Naive thymus-derived CD4-positive, alpha-beta T cell (primary cell): ENCODE data around the gene PRR7. TPM values are rescaled to one million over a fixed set of nuclear protein-coding genes. Genes with fewer than 3 reads are reported as not detected.

ENCODE experiments used
- ATAC-seq: fragments of 150-1000 bp; cut with Tn5 transposase; 2 replicates; pipeline ENCODE4 v1.10.0; 2021; ENCODE audit warnings: mild to moderate bottlenecking, moderate library complexity
- CTCF ChIA-PET: fragments of 350-600 bp; sonication (Branson Sonifier 250); formaldehyde crosslinking; loops from one replicate; lab custom pipeline; 2021; ENCODE audit warnings: antibody characterized with exemption; lab: Charles Lee
- POLR2A ChIA-PET: fragments of 350-600 bp; sonication (Branson Sonifier 250); formaldehyde crosslinking; loops from one replicate; lab custom pipeline; 2021; ENCODE audit warnings: antibody characterized with exemption, inconsistent platforms; lab: Charles Lee
- DNase-seq, 9 donors: peaks; one replicate each; pipeline versions ENCODE4 v3.0.0 to v3.0.0-alpha.2; 2020 to 2022; ENCODE audit warnings: mixed read lengths in 1 of 9
- H3K27ac ChIP-seq: one replicate; pipeline ENCODE4 v1.7.0; 2013; ENCODE audit warnings: mild to moderate bottlenecking, low read depth, low read length, moderate library complexity
- H3K27me3 ChIP-seq, 2 donors: one replicate each; pipeline ENCODE4 v1.7.0; 2013; ENCODE audit warnings: low read length in 2 of 2, mild to moderate bottlenecking in 2 of 2, moderate library complexity in 2 of 2; ENCODE audit not compliant: control insufficient read depth in 2 of 2, insufficient read depth in 2 of 2
- H3K36me3 ChIP-seq, 3 experiments: 1 replicate in 2 of 3; 2 replicates in 1 of 3; pipeline ENCODE4 v1.7.0; 2013; ENCODE audit warnings: low read length in 3 of 3, mild to moderate bottlenecking in 3 of 3, moderate library complexity in 1 of 3; ENCODE audit not compliant: insufficient read depth in 3 of 3, control insufficient read depth in 2 of 3
- H3K4me1 ChIP-seq, 2 donors: one replicate each; pipeline ENCODE4 v1.7.0; 2013; ENCODE audit warnings: low read length in 2 of 2, mild to moderate bottlenecking in 2 of 2, moderate library complexity in 1 of 2; ENCODE audit not compliant: control insufficient read depth in 2 of 2, insufficient read depth in 2 of 2
- H3K4me3 ChIP-seq: 2 replicates; pipeline ENCODE4 v1.7.0; 2013; ENCODE audit warnings: mild to moderate bottlenecking, low read length
- H3K9me3 ChIP-seq, 3 experiments: 1 replicate in 2 of 3; 2 replicates in 1 of 3; pipeline ENCODE4 v1.7.0; 2013; ENCODE audit warnings: low read length in 3 of 3; ENCODE audit not compliant: control insufficient read depth in 2 of 3
- H3K27ac Mint-ChIP-seq, 9 donors: one replicate each; pipeline ENCODE4 v1.8.0; 2020 to 2022; ENCODE audit warnings: mixed read lengths in 9 of 9, mild to moderate bottlenecking in 8 of 9, moderate library complexity in 5 of 9, inconsistent platforms in 2 of 9
- H3K27me3 Mint-ChIP-seq, 5 donors: one replicate each; pipeline ENCODE4 v1.8.0; 2021 to 2022; ENCODE audit warnings: mixed read lengths in 5 of 5, mild to moderate bottlenecking in 1 of 5
- H3K36me3 Mint-ChIP-seq, 5 donors: one replicate each; pipeline ENCODE4 v1.8.0; 2020 to 2022; ENCODE audit warnings: mixed read lengths in 5 of 5, mild to moderate bottlenecking in 3 of 5, inconsistent platforms in 1 of 5
- H3K4me1 Mint-ChIP-seq, 7 donors: one replicate each; pipeline ENCODE4 v1.8.0; 2020 to 2022; ENCODE audit warnings: mixed read lengths in 7 of 7, mild to moderate bottlenecking in 3 of 7, inconsistent platforms in 1 of 7
- H3K4me3 Mint-ChIP-seq, 10 donors: one replicate each; pipeline ENCODE4 v1.8.0; 2020 to 2022; ENCODE audit warnings: mild to moderate bottlenecking in 10 of 10, mixed read lengths in 10 of 10, moderate library complexity in 6 of 10, inconsistent platforms in 2 of 10
- H3K9me3 Mint-ChIP-seq, 11 donors: one replicate each; pipeline ENCODE4 v1.8.0; 2020 to 2022; ENCODE audit warnings: mixed read lengths in 11 of 11, mild to moderate bottlenecking in 4 of 11, inconsistent platforms in 1 of 11, moderate library complexity in 1 of 11
- intact Hi-C, 2 donors: fragments of 100-400 bp; cut with micrococcal nuclease; formaldehyde crosslinking; loops; one replicate each; pipeline ENCODE4 v1.15.1; 2023
- polyA plus RNA-seq, 2 donors: library from polyadenylated mRNA; unstranded; fragments of 300-500 nt; fragmentation: Illumina TruSeq; gene quantifications; one replicate each; pipeline ENCODE4 v1.2.3, GENCODE V29; 2021
- total RNA-seq, 6 experiments: library from RNA in 5 of 6; stranded (reverse) in 5 of 6; gene quantifications; 1 replicate in 5 of 6; 2 replicates in 1 of 6; pipeline ENCODE4 v1.2.3 and lab custom pipeline; 2021 to 2026

The PRR7 gene
- total and polyA plus RNA-seq, 7 experiments from 2014 or later, result 6.4 to 31.8 (median 11.7) TPM

DNA sequence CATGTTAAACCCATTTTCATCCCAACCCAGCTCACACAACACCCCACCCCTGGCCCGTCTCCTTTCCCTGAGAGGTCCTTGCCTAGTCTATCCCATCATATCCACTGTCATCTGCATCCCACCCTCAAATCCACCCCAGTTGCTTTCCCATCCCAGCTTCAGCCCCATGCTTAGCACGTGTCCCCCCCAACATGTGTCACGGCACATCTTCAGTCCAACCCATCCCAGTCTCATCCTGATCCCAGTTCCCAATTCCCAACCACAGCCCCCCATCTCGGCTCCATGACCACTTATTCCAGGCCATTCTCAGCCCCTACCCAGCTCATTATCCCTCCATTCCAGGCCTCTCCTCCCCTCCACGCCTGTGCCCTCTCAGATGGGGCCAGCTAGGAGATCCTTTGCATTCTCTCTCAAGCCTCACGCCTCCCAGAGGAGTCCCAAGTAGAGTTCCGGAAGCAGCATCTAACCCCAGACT is 27.4 kb downstream of the PRR7 start:
- no peak for ATAC-seq
- Mint-ChIP-seq H3K9me3 (no peaks in the 10 kb centered on the region), H3K27me3 (peaks cover 0 to 9% (median 0%) of the 10 kb centered on the region in 5 donors), H3K27ac (peak overlapping the region in 6 of 9 donors; percentile 59 to 84 (median 78)), H3K36me3 (peaks cover 0 to 4% (median 0%) of the 10 kb centered on the region in 5 donors), H3K4me3 (peak overlapping the region; percentile 50 to 88 (median 80)), H3K4me1 (peaks cover 25 to 47% (median 42%) of the 10 kb centered on the region in 7 donors)
- H3K27me3 ChIP-seq, result no peaks in the 10 kb centered on the region
- no peak overlapping the region for H3K4me3 ChIP-seq
- H3K9me3 ChIP-seq, result no peaks in the 10 kb centered on the region
- CTCF ChIA-PET, result interaction anchor here (0.6 to 2.6 kb wide), 2 partner anchors 27 to 28 kb away, joined by 3 to 7 read pairs; no protein-coding TSS in a partner anchor
- intact Hi-C loops, result no loop called here
- H3K36me3 ChIP-seq, result no peaks in the 10 kb centered on the region
- DNase-seq, result no peak
- H3K27ac ChIP-seq, result no peak overlapping the region
- POLR2A ChIA-PET, result interaction anchor here (1.6 kb wide), 1 partner anchor 12 kb away, joined by 4 read pairs; no protein-coding TSS in a partner anchor
- peaks cover 9 to 29% of the 10 kb centered on the region in 2 donors for H3K4me1 ChIP-seq

GRCh38 chr5:177474846-177475562 is 28.4 kb downstream of the PRR7 start:
- peaks cover 0 to 5% (median 0%) of the 10 kb centered on the region in 5 donors for H3K36me3 Mint-ChIP-seq
- H3K36me3 ChIP-seq, result no peaks in the 10 kb centered on the region
- CTCF ChIA-PET, result interaction anchor here (2.6 kb wide), 1 partner anchor 27 kb away, joined by 7 read pairs; no protein-coding TSS in a partner anchor
- no peak for ATAC-seq
- no peaks in the 10 kb centered on the region for H3K9me3 ChIP-seq
- POLR2A ChIA-PET, result interaction anchor here (0.9 to 1.6 kb wide), 2 partner anchors 13 to 14 kb away, joined by 3 to 4 read pairs; no protein-coding TSS in a partner anchor
- H3K27me3 ChIP-seq, result no peaks in the 10 kb centered on the region
- peak overlapping the region in 5 of 9 donors; percentile 3 to 82 (median 75) for H3K27ac Mint-ChIP-seq
- H3K27me3 Mint-ChIP-seq, result peaks cover 0 to 9% (median 0%) of the 10 kb centered on the region in 5 donors
- H3K4me3 Mint-ChIP-seq, result peak overlapping the region; percentile 36 to 88 (median 80)
- H3K9me3 Mint-ChIP-seq, result no peaks in the 10 kb centered on the region
- no peak overlapping the region for H3K27ac ChIP-seq
- H3K4me3 ChIP-seq, result no peak overlapping the region
- no peak for DNase-seq
- intact Hi-C loops, result no loop called here
- H3K4me1 ChIP-seq, result peaks cover 9 to 33% of the 10 kb centered on the region in 2 donors
- H3K4me1 Mint-ChIP-seq, result peaks cover 31 to 57% (median 52%) of the 10 kb centered on the region in 7 donors

- peak overlapping the region in 7 of 9 donors; percentile 7 to 83 (median 50) for H3K27ac Mint-ChIP-seq
- no peaks in the 10 kb centered on the region for H3K27me3 ChIP-seq
- no peaks in the 10 kb centered on the region for H3K9me3 Mint-ChIP-seq
- POLR2A ChIA-PET, result interaction anchor here (0.9 to 1.6 kb wide), 4 partner anchors 13 to 48 kb away, joined by 3 to 4 read pairs (median 4); no protein-coding TSS in a partner anchor
- peaks cover 0 to 9% (median 0%) of the 10 kb centered on the region in 5 donors for H3K27me3 Mint-ChIP-seq
- no peak overlapping the region for H3K4me3 ChIP-seq
- H3K4me3 Mint-ChIP-seq, result peak overlapping the region in 8 of 10 donors; percentile 12 to 82 (median 50)
- no peaks in the 10 kb centered on the region for H3K9me3 ChIP-seq
- CTCF ChIA-PET, result interaction anchor here (0.6 to 2.6 kb wide), 4 partner anchors 20 to 121 kb away, joined by 3 to 7 read pairs (median 3); no protein-coding TSS in a partner anchor
- peaks cover 0 to 5% (median 0%) of the 10 kb centered on the region in 5 donors for H3K36me3 Mint-ChIP-seq
- ATAC-seq (no peak), DNase-seq (no peak)
- peaks cover 9 to 33% of the 10 kb centered on the region in 2 donors for H3K4me1 ChIP-seq
- no peak overlapping the region for H3K27ac ChIP-seq
- intact Hi-C loops, result no loop called here
- H3K36me3 ChIP-seq, result no peaks in the 10 kb centered on the region
- peaks cover 31 to 58% (median 50%) of the 10 kb centered on the region in 7 donors for H3K4me1 Mint-ChIP-seq
These were observed 29.2 kb downstream of the PRR7 start for GRCh38 chr5:177475563-177476427.

- no peak for ATAC-seq
- Histone ChIP-seq H3K4me1 (peaks cover 9 to 33% of the 10 kb centered on the region in 2 donors), H3K27ac (no peak overlapping the region), H3K9me3 (no peaks in the 10 kb centered on the region), H3K36me3 (no peaks in the 10 kb centered on the region), H3K27me3 (no peaks in the 10 kb centered on the region), H3K4me3 (no peak overlapping the region)
- CTCF ChIA-PET, result interaction anchor here (0.8 to 2.6 kb wide), 4 partner anchors 21 to 86 kb away, joined by 3 to 7 read pairs (median 3); no protein-coding TSS in a partner anchor
- DNase-seq, result no peak
- H3K27ac Mint-ChIP-seq, result peak overlapping the region in 6 of 9 donors; percentile 7 to 83 (median 52)
- peaks cover 0 to 5% (median 0%) of the 10 kb centered on the region in 5 donors for H3K36me3 Mint-ChIP-seq
- POLR2A ChIA-PET, result interaction anchor here (1.4 to 1.5 kb wide), 2 partner anchors 21 to 49 kb away, joined by 3 to 4 read pairs; no protein-coding TSS in a partner anchor
- peaks cover 0 to 9% (median 0%) of the 10 kb centered on the region in 5 donors for H3K27me3 Mint-ChIP-seq
- H3K4me3 Mint-ChIP-seq, result peak overlapping the region in 3 of 10 donors; percentile 1 to 51 (median 15)
- intact Hi-C loops, result no loop called here
- H3K4me1 Mint-ChIP-seq, result peaks cover 31 to 52% (median 48%) of the 10 kb centered on the region in 7 donors
- H3K9me3 Mint-ChIP-seq, result no peaks in the 10 kb centered on the region
These were observed 30.1 kb downstream of the PRR7 start for GRCh38 chr5:177476531-177477233.

DNA sequence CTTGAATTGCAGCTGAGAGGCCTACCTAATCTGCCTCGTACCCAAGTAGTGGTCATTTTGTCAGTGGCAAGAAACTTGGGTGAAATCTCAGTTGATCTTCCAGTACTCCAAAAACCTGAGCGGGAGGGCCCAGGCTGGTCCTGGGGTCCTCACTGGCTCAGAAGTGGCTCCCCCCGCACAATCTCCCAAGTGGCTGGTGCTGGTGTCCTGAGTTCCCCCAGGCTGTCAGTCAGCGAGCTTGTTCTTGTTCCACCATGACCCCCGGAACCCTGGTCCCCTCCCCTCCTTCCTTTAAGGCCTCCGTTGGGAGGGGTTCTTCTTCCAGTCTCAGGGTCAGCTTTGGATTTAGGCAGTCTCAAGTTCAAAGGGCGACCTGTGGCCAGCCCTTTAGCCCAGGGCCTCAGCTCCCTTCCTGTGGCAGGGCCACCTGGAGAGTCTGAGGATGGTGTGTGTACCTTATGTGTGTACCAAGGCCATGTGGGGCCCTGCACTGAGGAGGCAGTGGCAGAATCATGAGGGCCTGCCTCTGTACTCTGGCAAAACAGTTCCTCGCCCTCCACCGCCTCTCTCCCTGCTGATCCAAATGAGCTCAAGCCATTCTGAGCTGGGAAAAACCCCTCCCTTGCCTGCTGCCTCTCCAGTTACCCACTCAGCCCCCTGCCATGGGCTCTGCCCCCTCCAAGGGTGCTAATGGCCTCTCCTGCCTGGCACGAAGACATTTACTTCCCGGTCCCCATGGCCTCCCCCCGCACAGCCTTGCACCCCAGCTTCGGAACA is 31.3 kb downstream of the PRR7 start:
- Mint-ChIP-seq H3K9me3 (no peaks in the 10 kb centered on the region), H3K4me1 (peaks cover 31 to 49% (median 44%) of the 10 kb centered on the region in 7 donors), H3K36me3 (peaks cover 0 to 5% (median 0%) of the 10 kb centered on the region in 5 donors), H3K27me3 (peaks cover 0 to 9% (median 0%) of the 10 kb centered on the region in 5 donors), H3K4me3 (no peak overlapping the region), H3K27ac (peak overlapping the region in 6 of 9 donors; percentile 19 to 93 (median 74))
- no peaks in the 10 kb centered on the region for H3K36me3 ChIP-seq
- no peak overlapping the region for H3K4me3 ChIP-seq
- no peak overlapping the region for H3K27ac ChIP-seq
- CTCF ChIA-PET, result interaction anchor here (0.8 to 1.6 kb wide), 4 partner anchors 22 to 73 kb away, joined by 3 to 4 read pairs (median 3); no protein-coding TSS in a partner anchor
- DNase-seq, result no peak
- no peaks in the 10 kb centered on the region for H3K9me3 ChIP-seq
- intact Hi-C loops, result loop anchor here in 1 of 2 donors (2.0 kb wide), 1 partner anchor 23 kb away; no protein-coding TSS in a partner anchor
- no peaks in the 10 kb centered on the region for H3K27me3 ChIP-seq
- no peak for ATAC-seq
- peaks cover 0 to 24% of the 10 kb centered on the region in 2 donors for H3K4me1 ChIP-seq
- POLR2A ChIA-PET, result interaction anchor here (1.4 to 1.7 kb wide), 2 partner anchors 20 to 22 kb away, joined by 4 to 5 read pairs; partner anchors contain the start of gene PDLIM7
